Adipocyte (in vitro differentiated cells): ENCODE data around the gene C22orf31.

ENCODE experiments used
- DNase-seq: peaks from one replicate; pipeline ENCODE4 v3.0.0-alpha.2; 2015; ENCODE audit warnings: low read depth
- H3K27me3 ChIP-seq: replicated peaks from 2 replicates; pipeline ENCODE4 v1.7.0; 2013; ENCODE audit warnings: mild to moderate bottlenecking, low read length, moderate library complexity; ENCODE audit not compliant: control insufficient read depth, insufficient read depth
- H3K36me3 ChIP-seq: 2 replicates; pipeline ENCODE4 v1.7.0; 2013; ENCODE audit warnings: low read length, mild to moderate bottlenecking, moderate library complexity; ENCODE audit not compliant: control insufficient read depth, insufficient read depth, severe bottlenecking
- H3K4me1 ChIP-seq: 2 replicates; pipeline ENCODE4 v1.7.0; 2013; ENCODE audit warnings: mild to moderate bottlenecking, low read length, moderate library complexity; ENCODE audit not compliant: control insufficient read depth, insufficient read depth
- H3K4me3 ChIP-seq: 2 replicates; pipeline ENCODE4 v1.7.0; 2013; ENCODE audit warnings: mild to moderate bottlenecking, low read length, moderate library complexity
- H3K9ac ChIP-seq: 2 replicates; pipeline ENCODE4 v1.7.0; 2013; ENCODE audit warnings: mild to moderate bottlenecking, low read length, moderate library complexity
- H3K9me3 ChIP-seq: 2 replicates; pipeline ENCODE4 v1.7.0; 2013; ENCODE audit warnings: mild to moderate bottlenecking, low read length, moderate library complexity; ENCODE audit not compliant: control insufficient read depth

Gene C22orf31

GRCh38 chr22:29061773-29062172 is at the start of gene C22orf31:
TSS of gene C22orf31 (minus strand) at chr22:29061831. CDS start at chr22:29061792, 39 bp downstream.
- Histone ChIP-seq H3K4me3 (no peak within 1 kb of the TSS), H3K9me3 (no peaks in the 10 kb centered on the region)
- no peak for DNase-seq

GRCh38 chr22:29110946-29111345 is 49.3 kb upstream of the C22orf31 start:
- H3K27me3 ChIP-seq = no peaks in the 10 kb centered on the region
- no peaks in the 10 kb centered on the region for H3K36me3 ChIP-seq
- H3K4me3 ChIP-seq = no peak overlapping the region
- H3K9ac ChIP-seq = no peak overlapping the region
- H3K9me3 ChIP-seq = no peaks in the 10 kb centered on the region
- DNase-seq = no peak
- peaks cover 32% of the 10 kb centered on the region for H3K4me1 ChIP-seq

More at GRCh38 chr22:29061773-29062172, at the start of gene C22orf31:
- peaks cover 10% of the 10 kb centered on the region for H3K27me3 ChIP-seq
- H3K36me3 ChIP-seq = no peaks in the 10 kb centered on the region
- H3K9ac ChIP-seq = no peak within 1 kb of the TSS
- no peaks in the 10 kb centered on the region for H3K4me1 ChIP-seq

GRCh38 chr22:29109822-29110221 is 48.2 kb upstream of the C22orf31 start:
- Histone ChIP-seq H3K9ac (no peak overlapping the region), H3K36me3 (no peaks in the 10 kb centered on the region), H3K4me1 (peaks cover 32% of the 10 kb centered on the region), H3K4me3 (no peak overlapping the region), H3K27me3 (no peaks in the 10 kb centered on the region), H3K9me3 (no peaks in the 10 kb centered on the region)
- DNase-seq = no peak

- no peak overlapping the region for H3K9ac ChIP-seq
- no peaks in the 10 kb centered on the region for H3K36me3 ChIP-seq
These were observed 46.5 kb upstream of the C22orf31 start for GRCh38 chr22:29108137-29108536.

GRCh38 chr22:29106839-29107238 is 45.2 kb upstream of the C22orf31 start:
- no peak for DNase-seq
- H3K9me3 ChIP-seq = no peaks in the 10 kb centered on the region
- peaks cover 21% of the 10 kb centered on the region for H3K4me1 ChIP-seq
- H3K27me3 ChIP-seq = no peaks in the 10 kb centered on the region
- H3K4me3 ChIP-seq = no peak overlapping the region
- no peak overlapping the region for H3K9ac ChIP-seq
- no peaks in the 10 kb centered on the region for H3K36me3 ChIP-seq

More at GRCh38 chr22:29108137-29108536, 46.5 kb upstream of the C22orf31 start:
- H3K27me3 ChIP-seq = no peaks in the 10 kb centered on the region
- DNase-seq = no peak
- H3K9me3 ChIP-seq = no peaks in the 10 kb centered on the region
- H3K4me1 ChIP-seq = peaks cover 30% of the 10 kb centered on the region
- no peak overlapping the region for H3K4me3 ChIP-seq

- Histone ChIP-seq H3K9ac (no peak overlapping the region), H3K9me3 (no peaks in the 10 kb centered on the region), H3K27me3 (no peaks in the 10 kb centered on the region), H3K4me3 (no peak overlapping the region), H3K36me3 (no peaks in the 10 kb centered on the region), H3K4me1 (peaks cover 21% of the 10 kb centered on the region)
- DNase-seq = no peak
These were observed 43.8 kb upstream of the C22orf31 start for GRCh38 chr22:29105468-29105867.

- Histone ChIP-seq H3K4me1 (peaks cover 2% of the 10 kb centered on the region), H3K27me3 (no peaks in the 10 kb centered on the region), H3K36me3 (peaks cover 4% of the 10 kb centered on the region), H3K4me3 (no peak overlapping the region), H3K9me3 (no peaks in the 10 kb centered on the region), H3K9ac (no peak overlapping the region)
- no peak for DNase-seq
These were observed 41.5 kb upstream of the C22orf31 start for GRCh38 chr22:29103121-29103520.

GRCh38 chr22:29102300-29102699 is 40.7 kb upstream of the C22orf31 start:
- H3K9me3 ChIP-seq = no peaks in the 10 kb centered on the region
- H3K4me1 ChIP-seq = no peaks in the 10 kb centered on the region
- no peak for DNase-seq
- H3K27me3 ChIP-seq = no peaks in the 10 kb centered on the region
- H3K9ac ChIP-seq = no peak overlapping the region
- H3K36me3 ChIP-seq = peaks cover 4% of the 10 kb centered on the region
- no peak overlapping the region for H3K4me3 ChIP-seq

GRCh38 chr22:29098296-29098695 is 36.7 kb upstream of the C22orf31 start:
- Histone ChIP-seq H3K27me3 (no peaks in the 10 kb centered on the region), H3K36me3 (peaks cover 4% of the 10 kb centered on the region), H3K4me3 (no peak overlapping the region), H3K4me1 (peaks cover 17% of the 10 kb centered on the region), H3K9me3 (no peaks in the 10 kb centered on the region), H3K9ac (no peak overlapping the region)
- DNase-seq = no peak

GRCh38 chr22:29096736-29097669 is 35.4 kb upstream of the C22orf31 start:
- Histone ChIP-seq H3K27me3 (no peaks in the 10 kb centered on the region), H3K36me3 (peaks cover 4% of the 10 kb centered on the region), H3K4me1 (peaks cover 21% of the 10 kb centered on the region), H3K9me3 (no peaks in the 10 kb centered on the region), H3K9ac (no peak overlapping the region), H3K4me3 (no peak overlapping the region)
- peak; percentile 77 for DNase-seq

- peaks cover 4% of the 10 kb centered on the region for H3K36me3 ChIP-seq
- H3K4me1 ChIP-seq = peaks cover 21% of the 10 kb centered on the region
- H3K9ac ChIP-seq = no peak overlapping the region
- no peaks in the 10 kb centered on the region for H3K27me3 ChIP-seq
- H3K9me3 ChIP-seq = no peaks in the 10 kb centered on the region
- no peak for DNase-seq
- no peak overlapping the region for H3K4me3 ChIP-seq
These were observed 33.8 kb upstream of the C22orf31 start for GRCh38 chr22:29095459-29095858.
